ENCODE data around the gene CDC26.
"Not testable (repeated sequence)": the region's sequence is repeated elsewhere in the genome, so short reads cannot be mapped to it uniquely, and the experiment has no call there.

CDC26 gene

DNA sequence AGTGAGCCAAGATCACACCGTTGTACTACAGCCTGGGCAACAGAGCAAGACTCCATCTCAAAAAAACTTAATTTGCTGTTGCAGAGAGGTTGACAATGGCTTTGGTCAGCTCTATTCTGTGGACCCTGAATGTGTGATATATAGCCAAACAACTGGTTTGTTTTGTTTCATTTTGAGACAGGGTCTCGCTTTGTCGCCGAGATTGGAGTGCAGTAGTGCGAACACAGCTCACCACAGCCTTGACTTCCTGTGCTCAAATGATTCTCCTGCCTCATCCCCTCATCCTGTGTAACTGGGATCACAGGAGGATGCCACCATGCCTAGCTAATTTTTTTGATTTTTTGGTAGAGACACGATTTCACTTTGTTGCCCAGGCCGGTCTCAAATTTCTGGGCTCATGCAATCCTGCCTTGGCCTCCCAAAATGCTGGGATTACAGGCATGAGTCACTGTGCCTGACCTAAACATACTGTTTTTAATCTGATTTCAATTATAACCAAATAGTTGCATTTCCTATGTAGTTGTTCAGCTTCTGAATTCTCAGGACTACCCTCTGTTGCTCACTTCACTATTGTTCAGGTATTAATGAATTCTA lies 18.0 kb upstream of the CDC26 start:
- no peak for DNase-seq (ENCODE audit: low spot score)

DNA sequence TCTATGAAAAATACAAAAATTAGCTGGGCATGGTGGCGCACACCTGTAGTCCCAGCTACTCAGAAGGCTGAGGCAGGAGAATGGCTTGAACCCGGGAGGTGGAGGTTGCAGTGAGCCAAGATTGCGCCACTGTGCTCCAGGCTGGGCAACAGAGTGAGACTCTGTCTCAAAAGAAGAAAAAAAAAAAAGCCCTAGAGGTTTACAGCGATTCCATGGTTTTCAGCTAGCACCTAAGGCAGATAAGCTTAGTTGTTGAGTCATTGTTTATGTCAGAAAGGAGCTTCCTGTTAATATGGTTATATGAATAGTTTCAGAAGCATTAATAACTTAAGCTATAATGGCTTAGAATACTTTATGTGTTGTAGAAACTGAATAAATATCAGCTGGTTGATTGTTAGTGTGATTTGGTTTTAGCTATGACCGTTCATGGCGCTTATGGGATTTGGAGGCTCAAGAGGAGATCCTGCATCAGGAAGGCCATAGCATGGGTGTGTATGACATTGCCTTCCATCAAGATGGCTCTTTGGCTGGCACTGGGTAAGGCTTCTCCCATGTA lies 14.8 kb upstream of the CDC26 start:
- no peak for DNase-seq (ENCODE audit: low spot score)

DNA sequence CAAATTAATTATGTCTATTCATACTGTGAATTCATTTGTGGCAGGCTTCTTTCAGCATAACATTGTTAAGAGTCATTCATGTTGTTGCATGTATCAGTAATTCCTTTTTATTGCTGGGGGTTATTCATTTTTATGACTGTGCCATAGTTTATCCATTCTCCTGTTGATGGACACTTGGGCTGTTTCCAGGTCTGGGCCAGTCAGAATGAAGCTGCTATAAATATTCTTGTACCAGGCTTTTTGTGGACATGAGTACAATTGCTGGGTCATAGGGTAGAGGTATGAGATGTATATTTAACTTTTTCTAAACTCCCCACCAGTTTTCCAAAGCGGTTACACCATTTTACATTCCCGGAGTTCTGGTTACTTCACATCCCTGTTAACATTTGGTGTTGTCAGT lies 13.7 kb upstream of the CDC26 start:
- DNase-seq (ENCODE audit: low spot score) = no peak

DNA sequence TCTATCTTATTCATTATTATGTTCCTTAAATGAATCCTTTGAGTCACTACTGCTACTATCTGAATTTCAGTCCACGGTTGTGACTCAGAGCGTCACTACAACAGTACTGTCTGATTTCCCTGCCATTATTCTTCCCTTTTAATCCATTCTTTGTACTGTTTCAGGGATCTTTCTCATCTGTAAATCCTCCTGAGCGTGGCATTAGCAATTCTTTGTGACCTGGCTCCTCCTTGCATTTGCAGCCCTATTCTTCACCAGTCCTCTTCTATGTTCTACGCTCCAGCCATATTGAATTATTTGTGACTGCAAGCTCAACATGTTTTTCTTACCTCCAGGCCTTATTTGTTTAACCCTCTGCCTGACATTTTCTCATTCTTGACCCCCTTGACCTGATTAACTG lies 6.0 kb upstream of the CDC26 start:
- DNase-seq (ENCODE audit: low spot score) = no peak

DNA sequence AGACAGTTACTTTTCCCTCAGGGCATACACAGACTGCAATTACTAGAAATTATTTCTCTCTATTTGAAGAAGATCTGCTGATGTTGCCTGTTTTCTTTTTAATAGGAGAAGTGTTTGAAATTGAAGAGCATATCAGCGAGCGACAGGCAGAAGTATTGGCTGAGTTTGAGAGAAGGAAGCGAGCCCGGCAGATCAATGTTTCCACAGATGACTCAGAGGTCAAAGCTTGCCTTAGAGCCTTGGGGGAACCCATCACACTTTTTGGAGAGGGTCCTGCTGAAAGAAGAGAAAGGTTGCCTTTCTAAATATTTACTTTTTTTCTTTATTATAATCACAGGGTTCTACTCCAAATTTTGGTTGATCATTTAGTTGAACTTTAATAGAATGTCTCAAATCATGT lies 3.5 kb upstream of the CDC26 start:
- DNase-seq (ENCODE audit: low spot score) = no peak

DNA sequence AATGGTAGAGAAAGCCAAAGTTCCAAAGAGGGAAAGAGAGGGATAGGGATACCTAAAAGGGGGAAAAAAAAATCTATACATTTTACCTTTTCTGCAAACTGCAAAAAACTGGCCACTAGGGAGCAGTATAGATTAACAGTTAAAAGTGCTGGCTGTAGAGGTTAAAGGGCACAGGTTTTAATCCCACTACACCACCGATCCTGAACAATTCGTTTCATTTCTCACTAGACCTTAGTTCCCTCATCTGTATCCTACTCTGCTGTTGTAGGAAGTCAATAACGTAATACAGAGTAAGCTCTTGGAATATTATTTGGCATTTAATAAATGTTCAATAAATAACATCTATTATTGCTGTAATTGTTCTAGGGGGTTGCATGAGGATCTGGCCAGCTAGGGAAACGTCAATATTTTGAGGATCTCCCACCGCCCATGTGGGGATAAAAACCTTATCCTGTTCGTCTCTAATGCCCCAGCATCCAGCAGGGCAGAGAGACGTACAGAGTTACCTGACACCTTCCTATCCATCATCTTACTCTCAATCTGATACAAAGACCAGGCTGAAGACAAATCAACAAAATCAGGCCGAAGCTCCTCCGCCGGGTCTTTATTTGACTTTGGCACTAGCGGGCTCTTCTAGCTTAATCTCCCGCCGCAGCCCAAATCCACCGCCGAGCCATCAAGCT lies 757 bp downstream of the CDC26 start:
- no peak for DNase-seq (ENCODE audit: low spot score)

DNA sequence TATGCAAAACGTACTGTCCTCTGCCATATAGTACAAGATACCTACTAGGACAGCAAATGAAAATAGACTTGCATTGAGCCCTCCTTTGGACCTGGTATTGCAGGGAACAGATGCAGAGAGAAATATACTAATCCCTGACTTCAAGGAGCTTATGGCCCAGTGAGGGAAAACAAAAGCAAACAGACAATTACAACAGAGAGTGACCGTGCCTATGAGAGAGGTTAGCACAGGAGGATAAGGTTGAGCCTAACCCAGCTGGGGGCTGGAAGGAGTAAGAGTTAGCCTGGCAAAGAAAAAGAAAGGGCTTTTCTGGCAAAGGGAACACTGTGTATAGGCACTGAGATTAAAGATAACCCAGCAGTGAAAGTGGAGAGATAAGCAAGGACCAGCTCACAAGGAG lies 5.5 kb downstream of the CDC26 start:
- DNase-seq (ENCODE audit: low spot score) = no peak

DNA sequence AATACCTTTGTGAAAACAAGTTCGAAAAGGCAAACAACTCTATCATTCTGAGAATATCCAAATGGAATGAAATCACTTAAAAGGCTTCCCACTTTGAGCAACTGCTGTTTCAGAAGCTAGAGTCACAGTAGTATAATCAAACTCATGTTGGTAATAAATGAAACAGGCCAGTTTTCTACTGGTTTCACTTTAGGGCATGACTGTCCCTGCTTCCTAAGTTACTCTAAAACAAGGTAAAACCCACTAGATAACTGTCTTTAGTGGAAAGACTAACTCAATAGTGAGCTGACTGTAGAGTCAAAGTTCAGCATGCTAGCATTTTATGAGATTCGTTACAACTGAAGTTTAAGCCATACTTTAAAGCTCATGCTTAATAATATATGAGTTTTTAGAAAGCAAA lies 6.0 kb downstream of the CDC26 start:
- no peak for DNase-seq (ENCODE audit: low spot score)

DNA sequence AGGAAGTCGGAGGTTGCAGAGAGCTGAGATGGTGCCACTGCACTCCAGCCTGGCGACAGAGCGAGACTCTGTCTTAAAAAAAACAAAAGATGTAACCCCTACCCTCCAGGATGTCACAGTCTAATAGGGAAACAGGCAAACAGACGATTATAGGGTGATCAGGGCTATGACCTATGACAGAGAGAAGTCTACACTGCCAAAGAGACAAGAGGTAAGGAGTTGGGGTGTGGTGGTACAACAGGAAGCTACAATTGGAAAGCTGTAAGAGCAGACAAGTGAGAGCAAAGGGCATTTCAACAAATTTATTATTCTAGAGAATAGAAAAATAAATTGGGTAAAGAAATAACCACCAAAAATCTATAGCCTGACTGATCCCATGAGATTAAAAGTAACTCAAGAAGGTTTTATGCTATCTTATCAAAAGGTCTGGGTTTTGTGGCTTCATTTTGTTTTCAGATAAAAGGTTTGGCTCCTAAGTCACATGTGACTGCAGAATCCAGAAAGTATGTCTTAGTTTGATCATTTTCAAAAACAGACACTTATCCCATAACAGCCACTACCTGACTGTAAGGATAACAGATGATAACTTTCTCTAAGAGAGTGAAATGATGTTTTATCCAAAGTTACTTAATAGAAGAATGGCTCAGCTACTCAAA lies 7.3 kb downstream of the CDC26 start:
- no peak for DNase-seq (ENCODE audit: low spot score)

DNA sequence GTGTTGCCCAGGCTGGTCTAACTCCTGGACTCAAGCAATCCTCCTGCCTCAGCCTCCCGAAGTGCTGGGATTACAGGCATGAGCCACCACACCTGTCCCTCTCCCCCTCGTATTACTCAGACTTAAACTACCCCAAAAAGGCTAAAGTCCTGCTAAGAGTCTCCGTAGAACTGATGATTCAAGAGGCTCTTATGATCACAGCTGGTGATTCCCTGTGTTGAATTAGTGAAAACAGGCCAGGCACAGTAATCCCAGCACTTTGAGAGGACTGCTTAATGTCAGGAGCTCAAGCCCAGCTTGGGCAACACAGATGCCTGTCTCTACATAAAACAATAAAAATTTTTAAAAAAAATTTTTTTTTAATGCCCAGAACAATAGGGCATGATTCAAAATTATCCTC lies 9.2 kb downstream of the CDC26 start:
- no peak for DNase-seq (ENCODE audit: low spot score)

DNA sequence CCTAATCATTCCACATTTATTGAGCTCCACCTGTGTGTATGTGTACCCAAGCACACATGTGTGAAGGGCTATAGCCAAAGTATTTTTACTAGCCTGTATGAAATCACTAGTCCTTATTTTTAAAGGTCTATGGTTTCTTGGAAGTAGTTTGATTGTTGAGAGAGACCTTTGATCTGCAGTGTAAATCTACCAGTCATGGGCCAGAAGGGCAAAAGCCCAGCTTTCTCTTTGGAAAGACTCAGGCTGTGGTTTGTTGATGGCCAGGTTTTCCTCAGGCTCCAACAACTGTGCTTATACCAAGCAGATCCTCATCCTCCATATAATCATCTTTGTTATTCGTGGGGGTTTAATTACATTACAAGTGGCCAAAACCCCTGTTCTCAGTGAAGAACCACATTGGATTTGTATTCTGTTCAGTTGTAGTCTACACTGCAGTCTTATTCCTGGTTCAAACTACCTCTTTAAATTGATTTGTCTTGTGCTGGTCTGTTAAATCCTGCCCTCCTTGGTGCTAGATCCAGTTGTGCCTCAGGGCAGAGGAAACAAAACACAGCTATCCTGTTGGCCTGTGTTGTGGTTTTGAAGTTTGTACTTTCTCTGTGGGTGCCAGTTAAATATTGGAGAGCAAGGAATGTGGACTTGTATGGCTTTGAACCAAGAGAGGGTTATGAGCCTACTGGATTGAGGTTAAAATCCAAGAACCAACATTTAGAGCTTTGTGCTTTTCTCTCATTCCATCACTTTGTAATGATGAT lies 13.3 kb downstream of the CDC26 start:
- no peak for DNase-seq (ENCODE audit: low spot score)

DNA sequence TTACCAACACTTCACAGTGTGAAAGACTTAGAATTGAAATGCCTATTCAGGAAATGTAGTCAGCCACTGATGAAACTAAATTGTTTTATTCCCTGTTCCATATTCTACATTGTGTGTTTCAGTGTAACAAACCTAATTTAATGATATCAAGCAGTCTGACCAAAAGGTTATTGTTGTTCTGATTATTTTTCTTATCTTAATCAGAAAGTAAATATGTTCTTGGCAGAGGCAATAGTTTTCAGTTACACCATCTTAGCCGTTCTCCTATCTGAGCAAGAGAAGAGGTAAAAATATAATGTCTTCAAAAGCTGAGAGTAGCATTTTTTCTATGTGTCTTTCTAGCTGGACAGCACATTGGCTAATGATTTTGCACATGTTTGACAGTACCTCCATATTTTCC lies 17.1 kb downstream of the CDC26 start:
- no peak for DNase-seq (ENCODE audit: low spot score)

DNA sequence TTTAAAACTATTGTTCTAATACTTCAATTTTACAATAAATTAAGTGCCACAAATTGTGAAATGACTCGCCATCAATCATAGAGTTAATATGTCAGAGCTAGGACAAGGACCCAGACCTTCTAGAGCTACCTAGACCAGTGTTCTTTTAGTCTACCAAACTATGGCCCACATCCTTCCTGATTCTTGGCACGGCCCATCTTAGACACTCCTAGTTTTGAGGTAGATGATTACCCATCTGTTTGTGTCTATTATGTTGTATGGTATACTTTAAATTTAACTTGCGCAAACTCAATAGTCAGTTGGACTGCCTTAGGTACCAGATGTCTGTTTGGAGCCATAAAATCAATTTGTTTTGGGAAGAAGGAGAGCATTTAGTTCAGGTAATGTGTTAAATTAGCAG lies 17.5 kb downstream of the CDC26 start:
- DNase-seq (ENCODE audit: low spot score) = no peak

DNA sequence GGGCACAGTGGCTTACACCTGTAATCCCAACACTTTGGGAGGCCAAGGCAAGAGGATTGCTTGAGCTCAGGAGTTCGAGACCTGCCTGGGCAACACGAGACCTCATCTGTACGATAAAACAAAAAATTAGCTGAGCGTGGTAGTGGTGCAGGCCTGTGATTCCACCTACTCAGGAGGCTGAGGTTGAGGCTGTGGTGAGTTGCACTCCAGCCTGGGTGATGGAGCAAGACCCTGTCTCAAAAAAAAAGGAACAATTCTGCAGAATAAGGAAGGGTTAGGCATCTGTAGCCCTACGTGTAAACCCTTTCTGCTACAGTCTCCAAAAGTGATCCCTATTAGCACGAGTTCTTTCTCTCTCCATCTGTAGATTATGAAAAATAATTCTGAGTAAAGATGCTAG lies 19.9 kb downstream of the CDC26 start:
- DNase-seq (ENCODE audit: low spot score) = no peak

DNA sequence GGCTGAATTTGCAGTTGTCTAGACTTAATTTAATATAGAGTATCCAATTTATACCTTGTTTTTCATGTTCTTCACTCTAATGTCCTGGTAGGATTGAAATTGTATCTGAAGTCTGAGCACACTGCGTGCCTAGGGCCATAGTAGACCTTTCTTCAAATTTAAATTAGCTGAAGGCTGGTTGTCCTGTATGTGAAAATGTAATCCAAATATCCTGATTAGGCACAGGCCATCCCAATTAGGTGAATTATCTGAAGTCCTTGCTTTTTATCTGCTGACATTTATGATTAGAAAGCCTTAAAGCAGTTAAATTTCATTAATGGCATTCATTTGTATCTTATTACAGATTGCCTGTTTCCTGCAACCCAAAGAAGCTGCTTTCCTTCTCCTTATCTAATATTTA lies 20.4 kb downstream of the CDC26 start:
- DNase-seq (ENCODE audit: low spot score) = no peak

DNA sequence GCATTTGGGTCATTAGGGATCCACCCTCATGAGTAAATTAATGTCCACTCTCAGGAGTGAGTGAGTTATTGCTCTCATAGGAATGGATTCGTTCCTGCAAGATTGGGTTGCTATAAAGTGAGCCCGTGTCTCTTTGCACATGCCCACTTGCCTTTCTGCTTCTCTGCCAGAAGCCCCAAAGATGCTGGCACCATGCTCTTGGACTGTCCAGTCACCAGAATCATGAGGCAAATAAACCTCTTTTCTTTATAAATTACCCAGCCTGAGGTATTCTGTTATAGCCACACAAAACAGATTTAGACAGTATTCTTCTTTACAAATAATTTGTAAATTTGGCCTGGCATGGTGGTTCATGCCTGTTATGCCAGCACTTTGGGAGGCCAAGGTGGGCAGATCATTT lies 24.6 kb downstream of the CDC26 start:
- no peak for DNase-seq (ENCODE audit: low spot score)

DNA sequence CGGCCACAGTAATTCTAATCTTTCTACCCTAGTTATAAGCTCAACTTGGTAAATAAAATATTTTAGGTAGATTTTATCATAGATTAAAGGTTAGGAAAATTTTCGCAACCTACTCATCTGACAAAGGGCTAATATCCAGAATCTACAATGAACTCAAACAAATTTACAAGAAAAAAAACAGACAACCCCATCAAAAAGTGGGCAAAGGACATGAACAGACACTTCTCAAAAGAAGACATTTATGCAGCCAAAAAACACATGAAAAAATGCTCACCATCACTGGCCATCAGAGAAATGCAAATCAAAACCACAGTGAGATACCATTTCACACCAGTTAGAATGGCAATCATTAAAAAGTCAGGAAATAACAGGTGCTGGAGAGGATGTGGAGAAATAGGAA lies 25.7 kb downstream of the CDC26 start:
- DNase-seq (ENCODE audit: low spot score) = not testable (repeated sequence)

DNA sequence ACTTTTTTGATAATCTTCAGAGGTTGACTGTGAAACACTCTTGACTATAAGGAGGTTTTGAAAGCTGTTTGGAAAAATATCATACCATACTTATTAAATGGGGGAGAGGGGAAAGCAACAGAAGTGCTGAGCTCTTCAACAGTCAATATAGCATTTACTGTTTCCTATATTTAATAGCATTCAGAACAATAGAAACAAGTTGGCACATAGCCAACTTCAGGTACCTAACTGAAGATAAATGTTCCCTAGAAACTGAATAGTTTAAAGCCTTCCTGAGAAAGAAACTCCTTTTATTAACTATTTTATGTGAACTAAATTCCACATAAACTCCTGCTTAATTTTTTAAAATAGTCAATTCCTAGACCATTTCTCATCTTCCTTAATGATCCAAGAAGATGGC lies 27.7 kb downstream of the CDC26 start:
- no peak for DNase-seq (ENCODE audit: low spot score)

DNA sequence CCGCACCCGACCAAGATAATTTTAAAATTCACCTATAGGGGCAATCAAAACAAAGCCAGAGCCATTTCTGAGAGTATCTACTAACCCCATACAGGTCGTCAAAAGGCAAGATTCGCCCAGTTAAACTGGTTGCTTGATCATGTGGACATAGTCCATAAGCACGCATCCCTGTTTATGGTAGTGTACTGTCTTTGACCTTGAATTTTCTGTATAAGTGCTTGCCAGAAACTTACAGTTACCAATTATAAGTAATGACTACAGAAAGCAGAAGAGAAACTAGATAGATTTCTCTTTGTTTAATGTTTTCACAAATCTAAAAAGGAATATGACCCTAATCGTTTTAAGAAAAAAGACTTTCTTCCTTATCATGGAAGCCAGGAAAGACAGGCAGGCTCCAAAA lies 28.4 kb downstream of the CDC26 start:
- no peak for DNase-seq (ENCODE audit: low spot score)

DNA sequence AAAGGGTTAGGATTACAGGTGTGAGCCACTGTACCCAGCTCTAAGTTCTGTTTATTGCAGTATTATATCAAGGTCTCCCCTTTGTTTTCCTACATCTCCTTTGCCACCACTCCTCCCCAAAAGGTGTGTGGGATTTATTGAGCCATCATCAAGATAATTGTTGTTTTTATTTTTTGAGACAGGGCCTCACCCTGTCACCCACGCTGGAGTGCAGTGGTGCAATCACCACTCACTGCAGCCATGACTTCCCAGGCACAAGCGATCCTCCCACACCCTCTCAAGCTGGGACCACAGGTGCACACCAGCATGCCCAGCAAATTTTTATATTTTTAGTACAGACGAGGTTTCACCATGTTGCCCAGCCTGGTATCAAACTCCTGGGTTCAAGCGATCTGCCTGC lies 29.5 kb downstream of the CDC26 start:
- DNase-seq (ENCODE audit: low spot score) = no peak

DNA sequence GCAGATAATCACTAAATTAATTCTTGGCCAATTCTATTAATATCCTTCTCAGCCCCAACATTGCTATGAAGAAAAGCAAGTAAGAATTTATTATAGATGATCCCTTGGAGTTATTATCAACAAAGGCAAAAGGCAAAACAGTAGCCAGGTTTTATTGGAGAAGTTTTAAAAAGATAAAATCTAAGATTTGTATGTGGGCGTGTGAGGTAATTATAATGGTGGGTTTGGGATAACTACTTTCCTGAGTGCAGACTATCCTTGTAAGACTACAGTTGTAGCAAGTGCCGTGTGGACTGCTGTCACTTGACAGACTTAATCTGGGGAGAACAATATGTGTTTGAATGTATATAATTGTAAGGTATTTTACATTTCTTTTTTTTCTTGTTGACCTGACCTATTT lies 30.8 kb downstream of the CDC26 start:
- DNase-seq (ENCODE audit: low spot score) = no peak

DNA sequence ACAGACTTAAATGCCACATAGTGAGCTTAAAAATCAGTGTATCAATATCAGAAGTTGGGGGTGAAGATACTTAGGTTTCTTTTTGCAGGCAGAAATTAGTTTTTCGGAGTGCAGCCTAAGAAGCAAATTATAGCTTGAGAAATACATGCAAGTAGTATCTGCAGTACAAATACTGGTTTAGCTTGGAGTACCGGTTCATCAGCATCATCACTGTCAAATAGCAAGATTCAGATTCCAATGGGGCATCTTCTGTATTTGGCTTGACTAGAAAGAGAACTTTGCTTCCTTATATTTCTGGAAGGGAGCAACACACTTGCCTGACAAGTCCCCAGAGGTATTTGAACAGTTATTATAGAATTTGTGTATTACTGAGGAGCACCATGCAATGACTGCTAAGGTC lies 34.2 kb downstream of the CDC26 start:
- DNase-seq (ENCODE audit: low spot score) = no peak

DNA sequence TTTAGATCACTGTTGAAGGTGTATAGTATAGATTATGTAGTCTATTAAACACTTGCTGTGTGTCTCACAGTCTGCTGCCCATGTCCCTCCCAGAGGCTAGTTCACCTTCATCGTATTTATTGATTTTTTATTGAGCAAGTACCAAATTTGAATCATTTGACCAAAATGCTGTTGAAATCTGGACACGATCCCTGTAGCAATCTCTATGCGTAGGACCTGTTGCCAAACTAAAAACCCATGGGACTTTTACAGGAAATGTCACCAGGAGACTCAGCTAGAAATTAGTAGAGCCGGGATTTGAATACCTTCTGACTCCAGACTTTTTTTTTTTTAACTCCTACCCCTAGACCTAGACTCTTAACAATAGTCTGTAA lies 36.5 kb downstream of the CDC26 start:
- no peak for DNase-seq (ENCODE audit: low spot score)
